Retinal pigment epithelial cell (primary cell): ENCODE data around the gene ABCA7.

Source experiments
- DNase-seq: peaks from one replicate; pipeline ENCODE4 v3.0.0-alpha.2; 2010; ENCODE audit warnings: low read depth
- H3K4me3 ChIP-seq: 2 replicates; pipeline ENCODE4 v1.5.1; 2011; ENCODE audit warnings: mild to moderate bottlenecking, low read length, control low read depth, moderate library complexity
- TF ChIP-seq, protein P1 (sequence below): conservative IDR thresholded peaks from 2 replicates; pipeline ENCODE4 v1.5.1; 2011; ENCODE audit warnings: low read depth, low read length, control low read depth, inconsistent platforms

The ABCA7 gene

DNA sequence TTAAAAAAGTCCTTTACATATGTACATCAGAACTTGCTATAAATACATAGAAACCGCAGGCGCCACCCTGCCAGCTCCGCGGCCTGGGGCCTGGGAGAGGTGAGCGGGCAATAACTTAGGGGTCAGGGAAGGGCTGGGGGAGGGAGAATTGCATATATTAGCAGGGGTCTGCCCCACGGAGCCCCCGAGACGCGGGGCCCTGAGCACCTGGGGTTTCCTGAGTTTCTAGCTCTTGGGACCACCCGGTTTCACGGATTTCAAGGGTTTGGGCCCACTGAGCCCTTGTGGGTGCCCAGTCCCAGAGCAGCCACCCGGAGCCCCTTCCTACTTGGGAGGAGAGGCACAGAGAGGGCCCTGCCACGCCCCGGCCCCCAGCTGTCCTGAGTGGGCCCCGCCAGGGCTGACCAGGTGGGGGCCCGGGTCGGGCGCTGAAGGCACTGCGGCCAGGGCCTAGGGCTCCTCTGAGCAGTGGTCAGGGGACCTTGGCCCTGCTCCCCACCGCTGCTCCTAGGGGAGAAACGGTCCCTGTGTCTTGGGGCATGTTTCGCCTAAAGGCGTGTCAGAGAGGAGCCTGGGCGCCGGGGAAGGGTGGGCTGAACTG, 67.9 kb downstream of the ABCA7 start:
- no peak for DNase-seq
- TF ChIP-seq, protein P1, sequence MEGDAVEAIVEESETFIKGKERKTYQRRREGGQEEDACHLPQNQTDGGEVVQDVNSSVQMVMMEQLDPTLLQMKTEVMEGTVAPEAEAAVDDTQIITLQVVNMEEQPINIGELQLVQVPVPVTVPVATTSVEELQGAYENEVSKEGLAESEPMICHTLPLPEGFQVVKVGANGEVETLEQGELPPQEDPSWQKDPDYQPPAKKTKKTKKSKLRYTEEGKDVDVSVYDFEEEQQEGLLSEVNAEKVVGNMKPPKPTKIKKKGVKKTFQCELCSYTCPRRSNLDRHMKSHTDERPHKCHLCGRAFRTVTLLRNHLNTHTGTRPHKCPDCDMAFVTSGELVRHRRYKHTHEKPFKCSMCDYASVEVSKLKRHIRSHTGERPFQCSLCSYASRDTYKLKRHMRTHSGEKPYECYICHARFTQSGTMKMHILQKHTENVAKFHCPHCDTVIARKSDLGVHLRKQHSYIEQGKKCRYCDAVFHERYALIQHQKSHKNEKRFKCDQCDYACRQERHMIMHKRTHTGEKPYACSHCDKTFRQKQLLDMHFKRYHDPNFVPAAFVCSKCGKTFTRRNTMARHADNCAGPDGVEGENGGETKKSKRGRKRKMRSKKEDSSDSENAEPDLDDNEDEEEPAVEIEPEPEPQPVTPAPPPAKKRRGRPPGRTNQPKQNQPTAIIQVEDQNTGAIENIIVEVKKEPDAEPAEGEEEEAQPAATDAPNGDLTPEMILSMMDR: no peak
- H3K4me3 ChIP-seq: no peak overlapping the region

DNA sequence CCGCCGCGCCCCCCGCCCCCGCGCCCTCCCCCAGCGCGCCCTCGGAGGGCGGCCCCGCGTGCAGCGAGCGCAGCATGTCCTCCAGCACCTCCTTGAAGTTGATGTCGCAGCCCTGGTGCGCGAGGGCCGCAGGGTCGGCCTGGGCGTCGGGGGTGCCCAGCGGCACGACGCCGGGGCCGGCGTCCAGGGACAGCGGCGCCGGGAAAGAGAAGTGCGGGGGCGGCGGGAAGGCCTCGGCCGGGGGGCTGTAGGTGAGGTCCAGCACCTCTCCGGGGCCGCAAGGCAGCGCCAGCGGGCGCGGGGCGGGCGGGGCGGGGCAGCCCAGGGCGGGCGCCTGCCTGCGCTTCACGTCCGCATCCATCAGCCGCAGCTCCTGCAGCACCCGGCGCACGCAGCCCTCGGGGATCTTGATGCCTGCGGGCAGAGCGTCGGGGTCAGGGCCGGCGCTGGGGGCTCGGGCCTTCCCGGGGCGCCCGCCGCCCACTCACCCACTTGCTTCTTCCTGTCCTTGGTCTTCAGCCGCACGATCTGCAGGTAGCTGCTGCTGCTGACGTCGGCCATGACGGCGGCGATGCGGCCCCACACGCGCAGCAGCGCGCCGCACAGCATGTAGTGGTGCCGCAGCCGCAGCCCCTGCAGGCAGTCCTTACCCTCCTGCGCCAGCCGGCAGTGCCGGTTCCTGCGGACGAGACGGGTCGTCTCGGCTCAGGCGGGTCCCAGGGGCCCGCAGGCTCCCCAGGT, 68.6 kb downstream of the ABCA7 start:
- TF ChIP-seq, protein P1: no peak
- H3K4me3 ChIP-seq: no peak overlapping the region
- DNase-seq: no peak

DNA sequence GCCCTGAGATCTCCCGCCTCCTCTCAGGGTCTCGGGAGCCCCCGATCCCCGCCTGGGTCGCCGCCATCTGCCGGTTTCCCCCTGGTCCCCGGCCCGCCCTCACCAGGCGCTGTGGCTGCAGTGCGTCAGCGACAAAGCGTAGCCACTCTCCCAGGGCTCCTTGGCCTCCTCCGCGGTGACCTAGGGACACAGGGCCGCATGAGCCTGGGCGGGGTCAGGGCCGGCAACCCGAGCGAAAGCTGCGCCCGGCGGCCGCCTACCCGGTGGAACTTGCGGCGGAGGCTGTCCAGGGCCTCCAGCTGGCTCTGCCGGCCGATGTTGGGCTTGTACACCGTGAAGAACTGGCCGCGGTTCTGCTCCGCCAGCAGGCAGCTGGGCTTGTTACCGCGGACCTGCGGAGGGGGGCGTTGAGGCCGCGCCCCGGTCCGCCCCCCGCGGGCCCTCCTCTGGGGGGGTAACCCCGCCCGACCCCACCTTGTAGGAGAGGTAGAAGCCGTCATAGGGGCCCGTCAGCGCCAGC, 69.2 kb downstream of the ABCA7 start:
- TF ChIP-seq, protein P1: no peak
- H3K4me3 ChIP-seq: no peak overlapping the region
- no peak for DNase-seq

DNA sequence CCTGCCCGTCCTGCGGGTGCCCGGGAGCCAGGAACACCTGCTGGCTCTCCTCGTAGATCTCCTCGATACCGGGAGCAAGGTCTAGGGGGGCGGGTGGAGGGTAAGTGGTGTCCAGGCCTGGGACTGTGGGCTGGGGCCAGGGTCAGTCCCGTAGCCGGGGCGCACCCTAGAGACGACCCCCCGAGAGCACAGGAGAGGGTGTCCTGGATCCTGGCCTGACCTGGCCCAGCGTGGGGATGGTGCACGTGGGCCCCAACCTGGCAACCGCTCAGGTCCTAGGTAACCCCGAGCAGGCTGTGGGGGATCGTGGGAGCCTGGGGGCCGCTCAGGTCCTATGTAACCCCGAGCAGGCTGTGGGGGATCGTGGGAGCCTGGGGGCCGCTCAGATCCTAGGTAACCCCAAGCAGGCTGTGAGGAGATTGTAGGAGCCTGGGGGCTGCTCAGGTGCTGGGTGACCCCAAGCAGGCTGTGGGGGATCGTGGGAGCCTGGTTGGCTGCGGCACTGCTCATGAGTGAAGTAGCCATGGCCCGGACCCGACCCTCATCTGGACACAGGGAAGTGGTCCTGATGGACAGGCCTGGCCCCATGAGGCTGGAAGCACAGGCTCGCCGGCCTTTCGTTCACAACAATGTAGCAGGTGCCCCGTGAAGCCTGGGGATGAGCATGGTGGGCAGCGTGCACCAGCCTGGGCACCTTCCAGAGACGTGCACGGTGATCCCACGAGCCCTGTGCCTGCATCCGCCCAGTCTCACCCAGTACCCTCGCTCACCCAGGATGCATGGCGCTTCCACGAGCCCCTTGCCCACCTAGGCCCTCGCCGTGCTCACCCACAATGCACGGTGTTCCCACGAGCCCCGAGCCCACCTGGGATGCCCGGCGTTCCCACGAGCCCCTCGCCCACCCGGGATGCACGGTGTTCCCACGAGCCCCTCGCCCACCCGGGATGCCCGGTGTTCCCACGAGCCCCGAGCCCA, 70.1 kb downstream of the ABCA7 start:
- no peak overlapping the region for H3K4me3 ChIP-seq
- no peak for DNase-seq
- TF ChIP-seq, protein P1: no peak

DNA sequence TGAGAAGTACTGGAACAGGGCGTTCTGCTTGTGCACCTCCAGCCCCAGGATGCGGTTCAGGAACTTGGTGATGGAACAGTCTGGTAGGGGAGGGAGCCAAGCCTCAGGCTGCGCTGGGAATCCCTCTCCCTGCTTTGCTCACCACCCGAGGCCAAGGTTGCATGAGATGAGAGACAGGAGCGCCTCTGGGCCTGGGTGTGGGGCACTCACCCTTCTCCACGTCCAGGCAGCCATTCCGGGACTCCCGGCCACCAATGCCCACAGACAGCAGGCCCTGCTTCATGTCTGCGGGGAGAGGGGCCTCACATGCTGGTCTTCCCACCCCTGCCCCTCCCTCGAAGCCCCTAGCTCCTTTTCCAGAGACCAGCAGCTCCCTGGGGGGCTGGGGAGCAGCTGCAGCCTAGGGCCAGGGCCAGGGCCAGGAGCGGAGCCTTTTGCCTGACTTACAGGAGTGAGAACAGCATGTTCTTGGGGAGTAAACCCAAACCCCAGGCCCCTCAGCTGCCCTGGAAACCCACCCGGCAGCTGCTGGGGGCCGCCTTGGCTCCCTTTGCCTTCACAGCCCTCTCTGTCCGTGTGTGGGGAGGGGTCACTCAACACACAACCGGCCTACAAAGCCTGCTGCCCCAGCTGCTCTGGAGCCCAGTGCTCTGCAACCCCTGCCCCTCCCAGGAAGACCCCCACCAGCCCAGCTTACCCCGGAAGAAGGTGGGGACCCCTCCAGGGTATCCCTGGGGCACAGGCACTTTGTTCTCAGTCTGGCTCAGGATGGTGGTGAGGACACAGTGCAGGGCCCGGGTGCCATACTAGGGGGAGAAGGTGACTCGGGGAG, 71.1 kb downstream of the ABCA7 start:
- H3K4me3 ChIP-seq: no peak overlapping the region
- DNase-seq: no peak

More for the DNA sequence above, 71.1 kb downstream of the ABCA7 start:
- TF ChIP-seq, protein P1: no peak
